Measurements from ENCODE around the gene RIOX2.

DNA sequence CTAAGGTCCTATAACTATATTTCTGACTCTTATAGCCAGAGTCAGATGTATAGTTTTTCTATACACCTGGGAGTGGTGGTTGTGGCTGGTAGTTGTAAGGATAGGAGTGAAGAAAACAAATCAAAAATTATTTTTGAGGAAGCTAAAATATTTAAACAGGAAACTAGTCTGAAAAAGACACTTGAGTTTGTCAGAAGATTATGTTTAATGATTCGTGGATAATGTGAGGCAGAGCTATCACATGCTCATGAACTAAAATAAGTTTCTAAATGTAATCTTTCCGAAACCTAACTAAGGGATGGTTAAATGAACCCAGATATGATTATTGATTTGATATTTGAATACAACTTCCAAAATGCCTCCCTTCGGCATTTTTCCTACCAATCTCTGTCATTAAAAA, 32.5 kb upstream of the RIOX2 start:
- TF ChIP-seq, protein P1, sequence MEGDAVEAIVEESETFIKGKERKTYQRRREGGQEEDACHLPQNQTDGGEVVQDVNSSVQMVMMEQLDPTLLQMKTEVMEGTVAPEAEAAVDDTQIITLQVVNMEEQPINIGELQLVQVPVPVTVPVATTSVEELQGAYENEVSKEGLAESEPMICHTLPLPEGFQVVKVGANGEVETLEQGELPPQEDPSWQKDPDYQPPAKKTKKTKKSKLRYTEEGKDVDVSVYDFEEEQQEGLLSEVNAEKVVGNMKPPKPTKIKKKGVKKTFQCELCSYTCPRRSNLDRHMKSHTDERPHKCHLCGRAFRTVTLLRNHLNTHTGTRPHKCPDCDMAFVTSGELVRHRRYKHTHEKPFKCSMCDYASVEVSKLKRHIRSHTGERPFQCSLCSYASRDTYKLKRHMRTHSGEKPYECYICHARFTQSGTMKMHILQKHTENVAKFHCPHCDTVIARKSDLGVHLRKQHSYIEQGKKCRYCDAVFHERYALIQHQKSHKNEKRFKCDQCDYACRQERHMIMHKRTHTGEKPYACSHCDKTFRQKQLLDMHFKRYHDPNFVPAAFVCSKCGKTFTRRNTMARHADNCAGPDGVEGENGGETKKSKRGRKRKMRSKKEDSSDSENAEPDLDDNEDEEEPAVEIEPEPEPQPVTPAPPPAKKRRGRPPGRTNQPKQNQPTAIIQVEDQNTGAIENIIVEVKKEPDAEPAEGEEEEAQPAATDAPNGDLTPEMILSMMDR (conservative IDR thresholded peaks at IDR 0.05; ENCODE audit: low read length): no peak
- no peak for TF ChIP-seq EZH2phosphoT487 (IDR thresholded peaks at IDR 0.05; ENCODE audit: borderline replicate concordance, low read depth, low read length)

All from OCI-LY7 (cell line).